Glomerular visceral epithelial cell (primary cell): ENCODE measurements around the gene HBA2.
"Not testable (repeated sequence)": the region's sequence is repeated elsewhere in the genome, so short reads cannot be mapped to it uniquely, and the experiment has no call there.

Experiments used
- DNase-seq: peaks from one replicate; pipeline ENCODE4 v3.0.0-alpha.2; 2016; ENCODE audit errors: extremely low spot score

Gene HBA2

DNA sequence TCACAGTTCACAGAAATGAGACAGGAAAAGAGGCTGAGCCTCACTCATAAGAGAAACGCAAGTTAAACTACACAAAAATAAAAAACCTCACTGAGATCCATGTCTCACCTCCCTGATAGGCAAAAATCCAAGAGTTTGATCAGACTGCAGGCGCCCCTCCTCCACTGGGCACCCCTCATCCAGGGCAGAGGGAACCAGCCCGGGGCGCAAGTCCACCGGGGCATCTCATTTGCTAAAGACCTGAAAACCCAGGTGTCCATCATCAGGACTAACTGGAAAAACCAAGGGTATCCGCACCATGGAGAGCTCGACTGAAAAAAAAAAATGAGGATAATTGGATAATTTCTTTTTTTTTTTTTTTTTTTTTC, 17.7 kb upstream of the HBA2 start:
- DNase-seq: no peak

DNA sequence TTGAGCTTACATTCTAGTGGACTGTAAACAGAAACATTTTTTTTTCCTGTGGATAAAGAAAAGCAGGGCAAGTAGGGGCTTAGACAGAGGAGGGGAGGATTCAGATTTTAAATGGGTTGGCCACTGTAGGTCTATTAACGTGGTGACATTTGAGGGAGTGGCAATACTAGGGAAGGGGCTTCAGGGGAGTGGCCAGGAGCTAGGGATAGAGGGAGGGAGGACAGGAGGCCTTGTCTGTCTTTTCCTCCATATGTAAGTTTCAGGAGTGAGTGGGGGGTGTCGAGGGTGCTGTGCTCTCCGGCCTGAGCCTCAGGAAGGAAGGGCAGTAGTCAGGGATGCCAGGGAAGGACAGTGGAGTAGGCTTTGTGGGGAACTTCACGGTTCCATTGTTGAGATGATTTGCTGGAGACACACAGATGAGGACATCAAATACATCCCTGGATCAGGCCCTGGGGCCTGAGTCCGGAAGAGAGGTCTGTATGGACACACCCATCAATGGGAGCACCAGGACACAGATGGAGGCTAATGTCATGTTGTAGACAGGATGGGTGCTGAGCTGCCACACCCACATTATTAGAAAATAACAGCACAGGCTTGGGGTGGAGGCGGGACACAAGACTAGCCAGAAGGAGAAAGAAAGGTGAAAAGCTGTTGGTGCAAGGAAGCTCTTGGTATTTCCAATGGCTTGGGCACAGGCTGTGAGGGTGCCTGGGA, 13.4 kb upstream of the HBA2 start:
- DNase-seq: no peak

DNA sequence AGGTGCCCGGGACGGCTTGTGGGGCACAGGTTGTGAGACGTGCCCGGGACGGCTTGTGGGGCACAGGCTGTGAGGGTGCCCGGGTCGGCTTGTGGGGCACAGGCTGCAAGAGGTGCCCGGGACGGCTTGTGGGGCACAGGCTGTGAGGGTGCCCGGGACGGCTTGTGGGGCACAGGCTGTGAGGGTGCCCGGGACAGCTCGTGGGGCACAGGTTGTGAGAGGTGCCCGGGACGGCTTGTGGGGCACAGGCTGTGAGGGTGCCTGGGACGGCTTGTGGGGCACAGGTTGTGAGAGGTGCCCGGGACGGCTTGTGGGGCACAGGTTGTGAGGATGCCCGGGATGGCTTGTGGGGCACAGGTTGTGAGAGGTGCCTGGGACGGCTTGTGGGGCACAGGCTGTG, 12.4 kb upstream of the HBA2 start:
- not testable (repeated sequence) for DNase-seq

DNA sequence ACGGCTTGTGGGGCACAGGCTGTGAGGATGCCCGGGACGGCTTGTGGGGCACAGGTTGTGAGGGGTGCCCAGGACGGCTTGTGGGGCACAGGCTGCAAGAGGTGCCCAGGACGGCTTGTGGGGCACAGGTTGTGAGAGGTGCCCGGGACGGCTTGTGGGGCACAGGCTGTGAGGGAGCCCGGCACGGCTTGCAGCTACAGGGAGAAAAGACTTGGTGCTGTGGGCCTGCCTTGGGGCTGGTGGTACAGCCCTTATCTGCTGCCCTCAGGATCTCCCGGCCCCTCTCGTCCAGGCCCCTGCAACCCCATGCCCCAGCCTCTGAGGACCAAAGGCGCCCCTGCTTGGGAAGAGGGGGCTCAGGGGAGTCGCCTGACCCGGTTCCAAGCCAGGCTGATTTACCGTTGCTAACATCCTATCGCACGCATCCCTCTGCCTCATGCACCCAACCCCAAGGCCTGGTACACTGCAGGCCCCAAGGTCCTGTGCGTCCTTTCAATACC, 11.9 kb upstream of the HBA2 start:
- no peak for DNase-seq

DNA sequence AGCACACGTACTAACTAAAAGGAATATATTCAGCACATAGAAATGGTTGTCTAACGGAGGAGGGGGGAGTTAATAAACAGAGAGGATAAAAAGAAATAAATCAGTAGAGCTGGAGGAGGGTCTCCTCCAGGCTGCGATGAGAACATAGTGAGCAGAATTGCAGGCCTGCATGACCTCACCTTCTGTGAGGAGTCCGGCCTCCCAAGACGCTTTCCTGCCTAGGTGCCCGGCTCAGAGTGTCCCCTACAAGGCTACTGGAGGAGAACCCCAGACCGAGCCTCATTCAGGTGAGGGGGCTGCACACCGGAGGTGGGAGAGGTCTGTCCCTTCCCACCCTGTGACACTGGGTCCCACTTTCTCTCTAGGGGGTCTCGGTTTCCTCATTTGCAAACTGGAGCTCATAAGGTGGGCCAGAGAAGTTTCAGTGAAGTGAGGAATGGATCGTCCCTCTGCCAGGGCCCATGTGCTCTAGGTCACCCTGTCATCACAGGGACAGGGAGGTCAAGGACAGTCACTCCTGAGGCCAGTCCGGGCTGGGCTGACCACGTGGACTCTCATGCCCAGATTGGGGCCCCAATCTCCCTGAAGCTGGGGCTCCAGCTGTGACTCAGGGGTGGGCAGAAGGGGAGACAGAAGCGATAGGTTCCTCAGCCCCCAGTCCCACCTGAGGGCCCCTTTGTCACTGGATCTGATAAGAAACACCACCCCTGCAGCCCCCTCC, 10.2 kb upstream of the HBA2 start:
- DNase-seq: no peak

DNA sequence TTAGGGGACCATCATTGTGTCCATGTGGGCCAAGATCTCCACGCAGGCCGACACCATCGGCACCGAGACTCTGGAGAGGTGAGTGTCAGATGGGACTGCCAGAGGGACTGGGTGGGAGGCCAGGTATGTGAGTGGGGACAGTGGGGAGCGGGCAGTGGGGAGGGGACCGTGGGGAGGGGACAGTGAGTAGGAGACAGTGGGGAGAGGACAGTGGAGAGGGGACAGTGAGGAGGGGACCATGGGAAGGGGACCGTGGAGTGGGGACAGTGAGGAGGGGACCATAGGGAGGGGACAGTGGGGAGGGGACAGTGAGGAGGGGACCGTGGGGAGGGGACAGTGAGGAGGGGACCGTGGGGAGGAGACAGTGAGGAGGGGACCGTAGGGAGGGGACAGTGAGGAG, 9.5 kb upstream of the HBA2 start:
- not testable (repeated sequence) for DNase-seq

DNA sequence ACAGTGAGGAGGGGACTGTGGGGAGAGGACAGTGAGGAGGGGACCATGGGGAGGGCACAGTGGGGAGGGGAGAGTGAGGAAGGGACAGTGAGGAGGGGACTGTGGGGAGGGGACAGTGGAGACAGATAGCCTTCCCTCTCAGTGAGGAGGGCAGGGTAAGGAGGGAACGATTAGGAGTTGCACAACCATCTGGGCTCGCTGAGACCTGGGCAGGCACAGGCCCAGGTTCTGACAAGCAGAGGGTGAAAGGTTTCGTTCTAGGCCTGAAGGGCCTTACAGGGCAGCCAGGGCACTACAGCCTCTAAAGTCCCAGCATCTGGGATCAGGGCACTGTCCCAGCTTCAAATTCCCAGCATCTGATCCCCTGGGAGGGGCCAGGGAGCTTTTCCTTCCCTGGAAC, 9.0 kb upstream of the HBA2 start:
- not testable (repeated sequence) for DNase-seq

DNA sequence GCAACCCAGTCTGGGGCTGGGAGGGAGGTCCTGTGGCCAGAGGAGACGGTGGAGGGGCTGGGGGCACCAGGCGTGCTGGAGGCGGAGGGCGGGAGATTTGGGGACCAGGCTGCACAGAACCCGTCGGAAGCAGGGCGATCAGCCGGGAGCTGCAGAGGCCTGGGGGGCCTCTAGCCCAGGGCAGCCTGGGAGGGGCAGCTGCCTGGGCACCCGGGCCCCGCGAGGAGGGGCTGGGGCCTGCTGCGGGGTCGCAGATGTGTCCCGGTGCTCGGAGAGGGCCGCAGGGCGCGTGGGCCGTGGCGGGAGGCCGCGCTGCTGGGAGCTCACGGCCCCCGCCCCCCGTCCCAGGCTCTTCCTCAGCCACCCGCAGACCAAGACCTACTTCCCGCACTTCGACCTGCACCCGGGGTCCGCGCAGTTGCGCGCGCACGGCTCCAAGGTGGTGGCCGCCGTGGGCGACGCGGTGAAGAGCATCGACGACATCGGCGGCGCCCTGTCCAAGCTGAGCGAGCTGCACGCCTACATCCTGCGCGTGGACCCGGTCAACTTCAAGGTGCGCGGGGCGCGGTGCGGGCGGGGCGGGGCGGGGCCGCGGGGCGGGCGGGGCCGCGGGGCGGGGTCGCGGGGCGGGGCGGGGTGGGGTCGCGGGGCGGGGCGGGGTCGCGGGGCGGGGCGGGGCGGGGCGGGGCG, 8.4 kb upstream of the HBA2 start:
- not testable (repeated sequence) for DNase-seq

DNA sequence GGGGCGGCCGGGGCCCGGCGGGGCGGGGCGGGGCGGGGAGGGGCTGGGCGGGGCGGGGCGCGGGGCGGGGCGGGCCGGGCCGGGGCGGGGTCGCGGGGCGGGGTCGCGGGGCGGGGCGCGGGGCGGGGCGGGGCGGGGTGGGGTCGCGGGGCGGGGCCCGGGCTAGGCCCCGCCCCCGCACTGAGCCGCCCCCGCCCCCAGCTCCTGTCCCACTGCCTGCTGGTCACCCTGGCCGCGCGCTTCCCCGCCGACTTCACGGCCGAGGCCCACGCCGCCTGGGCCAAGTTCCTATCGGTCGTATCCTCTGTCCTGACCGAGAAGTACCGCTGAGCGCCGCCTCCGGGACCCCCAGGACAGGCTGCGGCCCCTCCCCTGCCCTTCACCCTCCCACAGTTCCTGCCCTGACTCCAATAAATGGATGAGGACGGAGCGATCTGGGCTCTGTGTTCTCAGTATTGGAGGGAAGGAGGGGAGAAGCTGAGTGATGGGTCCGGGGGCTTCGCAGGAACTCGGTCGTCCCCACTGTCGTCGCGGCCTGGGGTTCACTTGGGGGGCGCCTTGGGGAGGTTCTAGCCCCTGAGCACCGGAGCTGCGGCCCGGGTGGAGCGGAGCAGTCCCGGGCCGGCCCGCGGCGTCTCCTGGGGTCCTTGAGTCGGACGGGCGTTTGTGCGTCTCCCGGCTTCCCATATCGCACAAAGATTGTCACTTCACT, 7.7 kb upstream of the HBA2 start:
- DNase-seq: no peak

DNA sequence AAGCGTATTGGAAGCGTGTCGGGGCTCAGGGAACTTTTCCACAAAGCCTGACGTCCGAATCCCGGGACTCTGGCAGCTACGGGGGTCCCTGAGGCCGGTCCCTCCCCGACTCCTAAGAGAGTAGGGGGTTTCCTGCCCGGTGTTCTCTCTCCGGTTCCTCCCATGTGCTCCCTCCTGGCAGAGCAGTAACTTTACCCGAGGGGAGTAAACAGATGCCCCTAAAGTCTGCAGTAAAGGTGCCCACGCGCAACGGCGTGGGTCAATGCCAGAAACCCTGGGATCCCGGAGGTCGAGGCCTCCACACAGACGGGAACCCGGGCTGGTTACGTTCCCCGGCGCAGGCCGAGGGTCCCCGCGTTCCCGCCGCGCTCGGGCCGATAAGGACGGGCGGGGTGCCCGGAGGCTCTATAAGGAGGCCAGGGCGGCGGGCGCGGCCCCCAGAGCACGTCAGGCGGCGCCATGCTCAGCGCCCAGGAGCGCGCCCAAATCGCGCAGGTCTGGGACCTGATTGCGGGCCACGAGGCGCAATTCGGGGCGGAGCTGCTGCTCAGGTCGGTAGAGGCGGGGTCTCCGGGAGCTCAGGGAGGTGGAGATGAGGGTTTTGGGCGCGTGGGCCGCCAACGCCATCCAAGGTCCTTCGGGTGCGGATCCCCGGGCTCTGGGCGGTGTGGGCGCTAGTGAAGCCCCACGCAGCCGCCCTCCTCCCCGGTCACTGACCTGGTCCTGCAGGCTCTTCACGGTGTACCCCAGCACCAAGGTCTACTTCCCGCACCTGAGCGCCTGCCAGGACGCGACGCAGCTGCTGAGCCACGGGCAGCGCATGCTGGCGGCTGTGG, 6.9 kb upstream of the HBA2 start, which contains the start of gene HBM:
Gene HBM, plus strand, starts transcription at position 440 of the 836 bp plus-strand sequence. Its CDS starts 20 bp downstream, at position 460.
- DNase-seq: no peak

DNA sequence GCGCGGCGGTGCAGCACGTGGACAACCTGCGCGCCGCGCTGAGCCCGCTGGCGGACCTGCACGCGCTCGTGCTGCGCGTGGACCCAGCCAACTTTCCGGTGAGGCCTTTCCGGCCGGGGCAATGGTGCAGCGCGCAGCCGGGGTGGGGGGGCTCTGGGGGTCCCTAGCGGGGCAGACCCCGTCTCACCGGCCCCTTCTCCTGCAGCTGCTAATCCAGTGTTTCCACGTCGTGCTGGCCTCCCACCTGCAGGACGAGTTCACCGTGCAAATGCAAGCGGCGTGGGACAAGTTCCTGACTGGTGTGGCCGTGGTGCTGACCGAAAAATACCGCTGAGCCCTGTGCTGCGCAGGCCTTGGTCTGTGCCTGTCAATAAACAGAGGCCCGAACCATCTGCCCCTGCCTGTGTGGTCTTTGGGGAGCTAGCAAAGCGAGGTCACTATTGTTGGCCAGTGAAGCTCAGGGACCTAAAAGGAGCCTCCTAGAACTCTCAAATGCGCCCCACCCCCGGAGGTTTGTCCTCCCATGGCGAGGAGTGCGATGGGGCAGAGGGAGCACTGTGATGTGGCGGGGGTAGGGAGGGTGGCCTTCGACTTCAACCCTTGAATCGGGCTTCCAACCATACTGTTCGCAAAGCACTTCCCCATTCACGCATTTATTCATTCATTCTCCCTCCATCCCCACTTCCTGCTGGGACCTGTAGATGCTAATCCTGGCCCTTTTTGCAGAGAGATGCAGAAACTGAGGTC, 6.1 kb upstream of the HBA2 start:
- DNase-seq: no peak

DNA sequence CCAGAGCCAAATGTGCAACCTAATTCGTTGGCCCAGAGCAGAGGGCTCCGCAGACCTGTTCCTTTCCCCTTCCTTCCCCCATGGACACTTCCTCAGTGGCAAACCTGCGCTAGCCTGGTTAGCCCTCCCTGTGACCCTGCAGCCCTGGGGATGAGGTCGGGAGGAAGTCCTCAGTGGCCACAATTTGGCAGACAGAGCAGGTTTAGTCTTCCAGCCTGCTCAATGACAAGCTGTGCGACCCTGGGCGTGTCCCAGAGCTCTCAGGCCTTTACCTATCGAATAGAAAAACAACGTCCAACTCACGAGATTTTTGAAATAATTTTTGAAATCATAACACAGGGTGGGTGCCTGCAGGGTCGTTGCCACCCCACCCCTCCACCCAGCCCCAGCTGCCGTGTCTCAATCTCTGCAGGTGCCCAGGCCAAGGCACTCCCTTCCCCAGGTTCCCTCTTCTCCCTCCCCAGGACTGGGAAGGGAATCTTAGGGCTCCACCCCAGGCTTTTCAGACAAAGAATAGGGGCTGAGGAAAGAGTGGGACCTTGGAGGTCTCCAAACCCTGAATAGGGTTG, 5.5 kb upstream of the HBA2 start:
- DNase-seq: no peak

DNA sequence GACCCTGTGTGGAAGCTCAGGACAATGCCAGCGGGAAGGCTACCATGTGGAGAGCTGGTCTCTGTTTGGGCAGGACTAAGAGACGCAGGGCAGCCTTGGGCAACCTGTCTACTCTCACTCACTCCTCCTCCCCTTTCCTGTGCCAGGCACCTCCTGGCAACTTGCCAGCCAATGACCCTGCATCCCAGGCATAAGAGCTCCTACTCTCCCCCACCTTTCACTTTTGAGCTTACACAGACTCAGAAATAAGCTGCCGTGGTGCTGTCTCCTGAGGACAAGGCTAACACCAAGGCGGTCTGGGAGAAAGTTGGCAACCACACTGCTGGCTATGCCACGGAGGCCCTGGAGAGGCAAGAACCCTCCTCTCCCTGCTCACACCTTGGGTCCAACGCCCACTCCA, 4.3 kb upstream of the HBA2 start:
- DNase-seq: no peak

DNA sequence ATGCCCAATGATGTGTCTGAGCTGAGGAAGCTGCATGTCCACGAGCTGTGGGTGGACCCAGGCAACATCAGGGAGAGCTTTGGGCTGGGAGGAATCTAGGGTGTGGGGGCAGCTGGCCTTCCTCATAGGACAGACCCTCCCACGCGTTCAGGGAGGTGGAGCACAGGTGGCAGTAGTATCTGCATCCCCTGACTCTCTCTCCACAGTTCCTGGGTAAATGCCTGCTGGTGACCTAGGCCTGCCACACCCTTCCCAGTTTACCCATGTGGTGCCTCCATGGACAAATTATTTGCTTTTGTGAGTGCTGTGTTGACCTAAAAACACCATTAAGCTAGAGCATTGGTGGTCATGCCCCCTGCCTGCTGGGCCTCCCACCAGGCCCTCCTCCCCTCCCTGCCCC, 3.7 kb upstream of the HBA2 start:
- DNase-seq: no peak

DNA sequence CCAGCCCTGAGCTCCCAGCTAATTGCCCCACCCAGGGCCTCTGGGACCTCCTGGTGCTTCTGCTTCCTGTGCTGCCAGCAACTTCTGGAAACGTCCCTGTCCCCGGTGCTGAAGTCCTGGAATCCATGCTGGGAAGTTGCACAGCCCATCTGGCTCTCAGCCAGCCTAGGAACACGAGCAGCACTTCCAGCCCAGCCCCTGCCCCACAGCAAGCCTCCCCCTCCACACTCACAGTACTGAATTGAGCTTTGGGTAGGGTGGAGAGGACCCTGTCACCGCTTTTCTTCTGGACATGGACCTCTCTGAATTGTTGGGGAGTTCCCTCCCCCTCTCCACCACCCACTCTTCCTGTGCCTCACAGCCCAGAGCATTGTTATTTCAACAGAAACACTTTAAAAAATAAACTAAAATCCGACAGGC, 2.6 kb upstream of the HBA2 start:
- not testable (repeated sequence) for DNase-seq

DNA sequence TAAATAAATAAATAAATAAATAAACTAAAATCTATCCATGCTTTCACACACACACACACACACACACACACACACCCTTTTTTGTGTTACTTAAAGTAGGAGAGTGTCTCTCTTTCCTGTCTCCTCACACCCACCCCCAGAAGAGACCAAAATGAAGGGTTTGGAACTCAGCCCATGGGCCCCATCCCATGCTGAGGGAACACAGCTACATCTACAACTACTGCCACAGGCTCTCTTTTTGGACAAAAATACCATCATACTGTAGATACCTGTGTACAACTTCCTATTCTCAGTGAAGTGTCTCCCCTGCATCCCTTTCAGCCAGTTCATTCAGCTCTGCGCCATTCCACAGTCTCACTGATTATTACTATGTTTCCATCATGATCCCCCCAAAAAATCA, 1.9 kb upstream of the HBA2 start:
- DNase-seq: no peak

DNA sequence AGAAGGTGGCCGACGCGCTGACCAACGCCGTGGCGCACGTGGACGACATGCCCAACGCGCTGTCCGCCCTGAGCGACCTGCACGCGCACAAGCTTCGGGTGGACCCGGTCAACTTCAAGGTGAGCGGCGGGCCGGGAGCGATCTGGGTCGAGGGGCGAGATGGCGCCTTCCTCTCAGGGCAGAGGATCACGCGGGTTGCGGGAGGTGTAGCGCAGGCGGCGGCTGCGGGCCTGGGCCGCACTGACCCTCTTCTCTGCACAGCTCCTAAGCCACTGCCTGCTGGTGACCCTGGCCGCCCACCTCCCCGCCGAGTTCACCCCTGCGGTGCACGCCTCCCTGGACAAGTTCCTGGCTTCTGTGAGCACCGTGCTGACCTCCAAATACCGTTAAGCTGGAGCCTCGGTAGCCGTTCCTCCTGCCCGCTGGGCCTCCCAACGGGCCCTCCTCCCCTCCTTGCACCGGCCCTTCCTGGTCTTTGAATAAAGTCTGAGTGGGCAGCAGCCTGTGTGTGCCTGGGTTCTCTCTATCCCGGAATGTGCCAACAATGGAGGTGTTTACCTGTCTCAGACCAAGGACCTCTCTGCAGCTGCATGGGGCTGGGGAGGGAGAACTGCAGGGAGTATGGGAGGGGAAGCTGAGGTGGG, 657 bp downstream of the HBA2 start:
- DNase-seq: not testable (repeated sequence)

DNA sequence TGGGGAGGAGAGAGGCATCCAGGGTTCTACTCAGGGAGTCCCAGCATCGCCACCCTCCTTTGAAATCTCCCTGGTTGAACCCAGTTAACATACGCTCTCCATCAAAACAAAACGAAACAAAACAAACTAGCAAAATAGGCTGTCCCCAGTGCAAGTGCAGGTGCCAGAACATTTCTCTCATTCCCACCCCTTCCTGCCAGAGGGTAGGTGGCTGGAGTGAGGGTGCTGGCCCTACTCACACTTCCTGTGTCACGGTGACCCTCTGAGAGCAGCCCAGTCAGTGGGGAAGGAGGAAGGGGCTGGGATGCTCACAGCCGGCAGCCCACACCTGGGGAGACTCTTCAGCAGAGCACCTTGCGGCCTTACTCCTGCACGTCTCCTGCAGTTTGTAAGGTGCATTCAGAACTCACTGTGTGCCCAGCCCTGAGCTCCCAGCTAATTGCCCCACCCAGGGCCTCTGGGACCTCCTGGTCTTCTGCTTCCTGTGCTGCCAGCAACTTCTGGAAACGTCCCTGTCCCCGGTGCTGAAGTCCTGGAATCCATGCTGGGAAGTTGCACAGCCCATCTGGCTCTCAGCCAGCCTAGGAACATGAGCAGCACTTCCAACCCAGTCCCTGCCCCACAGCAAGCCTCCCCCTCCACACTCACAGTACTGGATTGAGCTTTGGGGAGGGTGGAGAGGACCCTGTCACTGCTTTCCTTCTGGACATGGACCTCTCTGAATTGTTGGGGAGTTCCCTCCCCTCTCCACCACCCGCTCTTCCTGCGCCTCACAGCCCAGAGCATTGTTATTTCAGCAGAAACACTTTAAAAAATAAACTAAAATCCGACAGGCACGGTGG, 1.5 kb downstream of the HBA2 start:
- DNase-seq: not testable (repeated sequence)
